ENCODE measurements around the gene ZNF497. TPM values are rescaled to one million over a fixed set of nuclear protein-coding genes. Genes with fewer than 3 reads are reported as not detected.

ZNF497 gene
- total and polyA plus RNA-seq, 12 donors: 0.20 to 8.1 (median 1.6) TPM

- no peak for DNase-seq
- H3K4me3 ChIP-seq: peak overlapping the region in 2 of 4 donors; percentile 74 to 86
- peaks cover 0 to 40% of the 10 kb centered on the region in 2 donors for H3K36me3 ChIP-seq (replicated peaks in 1 of 2)
- intact Hi-C loops (cut with DNase I): no loop called here
- H3K4me1 ChIP-seq (replicated peaks in 1 of 2): peaks cover 22 to 27% of the 10 kb centered on the region in 2 donors
- no peak for TF ChIP-seq POLR2A (IDR thresholded peaks at IDR 0.05)
- TF ChIP-seq CTCF (IDR thresholded peaks at IDR 0.05): no peak
- H3K27ac ChIP-seq: peak overlapping the region in 3 of 5 donors; percentile 97 to 98 (median 97)
- 66 to 74% (median 71%) methylated on average over 3 of the region's 3 CpGs for WGBS, 4 donors
- H3K27me3 ChIP-seq: no peaks in the 10 kb centered on the region
- H3K9me3 ChIP-seq (replicated peaks in 1 of 3): no peaks in the 10 kb centered on the region
Measured at GRCh38 chr19:58388175-58388526, 25.6 kb upstream of the ZNF497 start.

GRCh38 chr19:58387338-58388174 lies 25.0 kb upstream of the ZNF497 start:
- Histone ChIP-seq H3K27me3 (no peaks in the 10 kb centered on the region), H3K36me3 (replicated peaks in 1 of 2) (peaks cover 0 to 34% of the 10 kb centered on the region in 2 donors), H3K27ac (peak overlapping the region; percentile 80 to 99 (median 97)), H3K4me3 (peak overlapping the region; percentile 58 to 88 (median 80)), H3K4me1 (replicated peaks in 1 of 2) (peaks cover 22 to 27% of the 10 kb centered on the region in 2 donors), H3K9me3 (replicated peaks in 1 of 3) (no peaks in the 10 kb centered on the region)
- intact Hi-C loops (cut with DNase I): no loop called here
- TF ChIP-seq CTCF (IDR thresholded peaks at IDR 0.05) (no peak), POLR2A (IDR thresholded peaks at IDR 0.05) (no peak)
- peak in 1 of 7 donors; percentile 56 for DNase-seq
- WGBS, 4 donors: 6 to 10% (median 8%) methylated on average over 30 to 39 of the region's 39 CpGs

- Histone ChIP-seq H3K27ac (peak within 1 kb of the TSS; percentile 95 to 99 (median 97)), H3K27me3 (no peaks in the 10 kb centered on the region), H3K4me1 (replicated peaks in 1 of 2) (peaks cover 27 to 32% of the 10 kb centered on the region in 2 donors), H3K9me3 (replicated peaks in 1 of 3) (no peaks in the 10 kb centered on the region), H3K4me3 (peak within 1 kb of the TSS; percentile 74 to 88 (median 80)), H3K36me3 (replicated peaks in 1 of 2) (peaks cover 0 to 28% of the 10 kb centered on the region in 2 donors)
- intact Hi-C loops (cut with DNase I): no loop called here
- 0 to 1% (median 0%) methylated on average over 14 to 64 of the region's 64 CpGs for WGBS, 4 donors
- TF ChIP-seq CTCF (IDR thresholded peaks at IDR 0.05) (peak in 1 of 6 experiments; percentile 9), POLR2A (IDR thresholded peaks at IDR 0.05) (peak; percentile 64 to 80)
- peak; percentile 94 to 99 (median 98) for DNase-seq
Measured at GRCh38 chr19:58386576-58387337, 24.2 kb upstream of the ZNF497 start, which contains the start of gene RPS5. RPS5 (plus strand) TSS chr19:58387269; CDS start chr19:58388138, 869 bp downstream.

Measured in adrenal gland (tissue), 12 donors.